ENCODE data around the gene MRPL14. TPM values are rescaled to one million over a fixed set of nuclear protein-coding genes. Genes with fewer than 3 reads are reported as not detected.
"Not testable (repeated sequence)": the region's sequence is repeated elsewhere in the genome, so short reads cannot be mapped to it uniquely, and the experiment has no call there.

Gene MRPL14
- polyA plus RNA-seq, 1 donor (not counting 4 experiments of a cell fraction or from before 2014, with no cell fraction given): 136 TPM

DNA sequence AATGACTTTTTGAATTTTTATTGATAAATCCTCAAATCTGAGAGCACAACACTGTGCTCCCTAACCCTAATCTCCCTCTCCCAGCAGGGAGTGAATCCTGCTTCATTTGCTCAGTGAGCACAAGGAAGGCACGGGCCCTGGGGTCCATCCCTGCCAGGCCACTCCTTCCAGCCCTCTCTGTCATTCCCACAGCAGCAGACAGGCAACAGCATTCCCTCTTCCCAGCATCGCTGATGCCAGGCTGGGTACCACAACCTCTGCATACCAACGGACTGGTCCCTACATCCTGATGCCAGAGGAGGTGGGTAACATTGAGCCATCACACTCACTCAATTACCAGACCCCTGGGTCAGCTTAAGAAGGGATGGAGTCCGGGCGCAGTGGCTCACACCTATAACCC lies 34.2 kb downstream of the MRPL14 start:
- dilution Hi-C loops (cut with MboI; ENCODE audit: extremely low pct_ligation_motif_present, low sequenced_read_pairs): no loop called here
- Histone ChIP-seq H3K36me3 (ENCODE audit: control insufficient read depth in 2 of 2, extremely low read depth in 1 of 2, insufficient read depth in 2 of 2, low read length in 2 of 2) (peaks cover 8 to 14% of the 10 kb centered on the region in 2 experiments), H3K4me2 (ENCODE audit: control insufficient read depth, extremely low read depth, insufficient read depth, low read depth, low read length) (no peak overlapping the region), H3K9me3 (ENCODE audit: control insufficient read depth, low read depth, low read length) (no peaks in the 10 kb centered on the region), H3K27ac (ENCODE audit: control insufficient read depth, insufficient read depth, low read length) (no peak overlapping the region), H3K79me2 (ENCODE audit: control insufficient read depth, insufficient read depth, low read length) (no peaks in the 10 kb centered on the region), H3K4me1 (ENCODE audit: control insufficient read depth, extremely low read depth, insufficient read depth, low read length) (no peaks in the 10 kb centered on the region), H3K27me3 (ENCODE audit: control insufficient read depth, extremely low read depth, insufficient read depth, low read length) (no peaks in the 10 kb centered on the region), H3K9me1 (ENCODE audit: control insufficient read depth, extremely low read depth, insufficient read depth, low read length) (no peaks in the 10 kb centered on the region), H3K9ac (ENCODE audit: control insufficient read depth, extremely low read depth, insufficient read depth, low read length) (no peak overlapping the region), H2AFZ (ENCODE audit: control insufficient read depth, low read length) (no peak overlapping the region), H3K4me3 (ENCODE audit: control insufficient read depth in 2 of 3, extremely low read depth in 1 of 3, insufficient read depth in 2 of 3, low read depth in 1 of 3, low read length in 3 of 3) (no peak overlapping the region), H4K20me1 (ENCODE audit: control insufficient read depth, extremely low read depth, insufficient read depth, low read length) (no peaks in the 10 kb centered on the region)
- FAIRE-seq (no peak), DNase-seq (ENCODE audit: low read depth, low spot score) (no peak)
- TF ChIP-seq, protein P1, sequence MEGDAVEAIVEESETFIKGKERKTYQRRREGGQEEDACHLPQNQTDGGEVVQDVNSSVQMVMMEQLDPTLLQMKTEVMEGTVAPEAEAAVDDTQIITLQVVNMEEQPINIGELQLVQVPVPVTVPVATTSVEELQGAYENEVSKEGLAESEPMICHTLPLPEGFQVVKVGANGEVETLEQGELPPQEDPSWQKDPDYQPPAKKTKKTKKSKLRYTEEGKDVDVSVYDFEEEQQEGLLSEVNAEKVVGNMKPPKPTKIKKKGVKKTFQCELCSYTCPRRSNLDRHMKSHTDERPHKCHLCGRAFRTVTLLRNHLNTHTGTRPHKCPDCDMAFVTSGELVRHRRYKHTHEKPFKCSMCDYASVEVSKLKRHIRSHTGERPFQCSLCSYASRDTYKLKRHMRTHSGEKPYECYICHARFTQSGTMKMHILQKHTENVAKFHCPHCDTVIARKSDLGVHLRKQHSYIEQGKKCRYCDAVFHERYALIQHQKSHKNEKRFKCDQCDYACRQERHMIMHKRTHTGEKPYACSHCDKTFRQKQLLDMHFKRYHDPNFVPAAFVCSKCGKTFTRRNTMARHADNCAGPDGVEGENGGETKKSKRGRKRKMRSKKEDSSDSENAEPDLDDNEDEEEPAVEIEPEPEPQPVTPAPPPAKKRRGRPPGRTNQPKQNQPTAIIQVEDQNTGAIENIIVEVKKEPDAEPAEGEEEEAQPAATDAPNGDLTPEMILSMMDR (optimal IDR thresholded peaks at IDR 0.05 in 1 of 3, IDR thresholded peaks at IDR 0.05 in 1 of 3, conservative IDR thresholded peaks at IDR 0.05 in 1 of 3; ENCODE audit: extremely low read depth in 1 of 3, insufficient read depth in 2 of 3, low read length in 3 of 3): no peak
- TF ChIP-seq EZH2 (IDR thresholded peaks at IDR 0.05; ENCODE audit: low read length): no peak

DNA sequence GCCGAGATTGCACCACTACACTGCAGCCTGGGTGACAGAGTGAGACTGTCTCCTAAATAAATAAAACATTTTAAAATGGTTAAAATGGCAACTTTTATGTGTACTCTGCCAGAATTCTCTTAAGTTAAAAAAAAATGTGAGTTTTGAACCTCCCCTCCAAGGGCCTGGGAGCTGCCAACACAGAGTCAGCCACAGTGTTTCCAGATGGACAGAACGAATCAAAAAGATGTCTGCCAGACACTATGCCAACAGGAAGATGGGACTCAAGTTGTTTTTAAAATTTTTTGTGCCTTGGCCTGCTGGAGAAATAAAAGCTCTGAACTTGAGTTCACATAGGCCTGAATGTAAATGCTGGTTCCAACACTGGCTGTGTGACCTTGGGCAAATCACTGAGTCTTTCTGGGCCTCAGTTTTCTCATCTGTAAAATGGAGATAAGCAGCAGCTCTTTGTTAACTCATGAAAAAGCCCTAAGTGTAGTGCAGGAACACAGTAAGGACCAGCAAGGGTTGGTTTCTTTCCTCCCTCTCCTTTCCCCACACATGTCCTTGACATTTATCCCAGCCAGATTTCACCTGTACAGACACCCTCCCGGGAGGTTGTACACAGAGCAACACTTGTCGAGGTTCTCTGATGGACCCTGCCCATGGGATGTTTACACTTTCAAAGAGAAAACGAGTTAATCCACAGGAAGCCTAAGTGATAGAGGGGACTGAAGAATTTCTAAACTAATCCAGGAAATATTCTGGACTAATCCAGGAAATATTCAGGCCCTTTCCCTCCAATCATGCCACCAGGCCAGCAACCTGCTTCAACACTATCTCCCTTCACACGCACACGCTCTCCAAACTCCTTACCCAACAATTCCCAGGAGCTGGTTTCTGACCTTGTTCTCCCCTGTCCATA lies 35.0 kb downstream of the MRPL14 start:
- FAIRE-seq: no peak
- DNase-seq (ENCODE audit: low read depth, low spot score): no peak
- dilution Hi-C loops (cut with MboI; ENCODE audit: extremely low pct_ligation_motif_present, low sequenced_read_pairs): no loop called here
- no peak overlapping the region for H3K27ac ChIP-seq (ENCODE audit: control insufficient read depth, insufficient read depth, low read length)
- H3K27me3 ChIP-seq (ENCODE audit: control insufficient read depth, extremely low read depth, insufficient read depth, low read length): no peaks in the 10 kb centered on the region
- H3K4me1 ChIP-seq (ENCODE audit: control insufficient read depth, extremely low read depth, insufficient read depth, low read length): no peaks in the 10 kb centered on the region
- no peaks in the 10 kb centered on the region for H4K20me1 ChIP-seq (ENCODE audit: control insufficient read depth, extremely low read depth, insufficient read depth, low read length)
- H2AFZ ChIP-seq (ENCODE audit: control insufficient read depth, low read length): no peak overlapping the region
- H3K36me3 ChIP-seq (ENCODE audit: control insufficient read depth in 2 of 2, extremely low read depth in 1 of 2, insufficient read depth in 2 of 2, low read length in 2 of 2): peaks cover 8 to 14% of the 10 kb centered on the region in 2 experiments
- H3K4me3 ChIP-seq (ENCODE audit: control insufficient read depth in 2 of 3, extremely low read depth in 1 of 3, insufficient read depth in 2 of 3, low read depth in 1 of 3, low read length in 3 of 3): no peak overlapping the region
- no peaks in the 10 kb centered on the region for H3K9me1 ChIP-seq (ENCODE audit: control insufficient read depth, extremely low read depth, insufficient read depth, low read length)
- no peak overlapping the region for H3K4me2 ChIP-seq (ENCODE audit: control insufficient read depth, extremely low read depth, insufficient read depth, low read depth, low read length)
- no peaks in the 10 kb centered on the region for H3K79me2 ChIP-seq (ENCODE audit: control insufficient read depth, insufficient read depth, low read length)
- no peak for TF ChIP-seq EZH2 (IDR thresholded peaks at IDR 0.05; ENCODE audit: low read length)
- TF ChIP-seq, protein P1 (optimal IDR thresholded peaks at IDR 0.05 in 1 of 3, IDR thresholded peaks at IDR 0.05 in 1 of 3, conservative IDR thresholded peaks at IDR 0.05 in 1 of 3; ENCODE audit: extremely low read depth in 1 of 3, insufficient read depth in 2 of 3, low read length in 3 of 3): no peak
- H3K9ac ChIP-seq (ENCODE audit: control insufficient read depth, extremely low read depth, insufficient read depth, low read length): no peak overlapping the region
- H3K9me3 ChIP-seq (ENCODE audit: control insufficient read depth, low read depth, low read length): no peaks in the 10 kb centered on the region

DNA sequence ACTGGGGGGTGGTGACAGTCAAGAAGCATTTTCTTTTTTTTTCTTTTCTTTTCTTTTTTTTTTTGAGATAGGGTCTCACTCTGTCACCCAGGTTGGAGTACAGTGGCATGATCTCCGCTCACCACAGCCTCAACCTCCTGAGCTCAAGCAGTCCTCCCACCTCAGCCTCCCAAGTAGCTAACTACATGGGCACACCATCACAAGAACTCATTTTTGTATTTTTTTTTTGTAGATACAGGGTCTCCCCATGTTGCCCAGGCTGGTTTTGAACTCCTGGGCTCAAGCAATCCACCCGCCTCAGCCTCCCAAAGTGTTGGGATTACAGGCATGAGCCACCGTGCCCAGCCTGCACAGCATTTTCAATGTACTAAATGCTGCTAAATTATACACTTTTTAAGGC lies 35.9 kb downstream of the MRPL14 start:
- dilution Hi-C loops (cut with MboI; ENCODE audit: extremely low pct_ligation_motif_present, low sequenced_read_pairs); H3K27me3 ChIP-seq (ENCODE audit: control insufficient read depth, extremely low read depth, insufficient read depth, low read length); H3K4me1 ChIP-seq (ENCODE audit: control insufficient read depth, extremely low read depth, insufficient read depth, low read length); H3K27ac ChIP-seq (ENCODE audit: control insufficient read depth, insufficient read depth, low read length); H3K9me3 ChIP-seq (ENCODE audit: control insufficient read depth, low read depth, low read length); H3K79me2 ChIP-seq (ENCODE audit: control insufficient read depth, insufficient read depth, low read length); FAIRE-seq; H3K9me1 ChIP-seq (ENCODE audit: control insufficient read depth, extremely low read depth, insufficient read depth, low read length); H3K4me3 ChIP-seq (ENCODE audit: control insufficient read depth in 2 of 3, extremely low read depth in 1 of 3, insufficient read depth in 2 of 3, low read depth in 1 of 3, low read length in 3 of 3); DNase-seq (ENCODE audit: low read depth, low spot score); H3K9ac ChIP-seq (ENCODE audit: control insufficient read depth, extremely low read depth, insufficient read depth, low read length); H4K20me1 ChIP-seq (ENCODE audit: control insufficient read depth, extremely low read depth, insufficient read depth, low read length); H2AFZ ChIP-seq (ENCODE audit: control insufficient read depth, low read length); H3K4me2 ChIP-seq (ENCODE audit: control insufficient read depth, extremely low read depth, insufficient read depth, low read depth, low read length): not testable (repeated sequence)
- peaks cover 8 to 14% of the 10 kb centered on the region in 2 experiments for H3K36me3 ChIP-seq (ENCODE audit: control insufficient read depth in 2 of 2, extremely low read depth in 1 of 2, insufficient read depth in 2 of 2, low read length in 2 of 2)
